Hepatocyte (in vitro differentiated cells): ENCODE measurements around the gene COX19.
"Not testable (repeated sequence)": the region's sequence is repeated elsewhere in the genome, so short reads cannot be mapped to it uniquely, and the experiment has no call there.

Experiments
- EZH2 ChIP-seq: fragments of 200-600 bp; sonication (generic); IDR thresholded peaks from 2 replicates; pipeline ENCODE4 v1.6.1; 2016; ENCODE audit warnings: antibody characterized with exemption, mild to moderate bottlenecking, borderline replicate concordance
- TF ChIP-seq, protein P1 (sequence below): fragments of 200-600 bp; sonication (generic); IDR thresholded peaks from 2 replicates; pipeline ENCODE4 v1.5.1; 2016; ENCODE audit warnings: antibody characterized with exemption, mild to moderate bottlenecking; ENCODE audit not compliant: poor library complexity

DNA sequence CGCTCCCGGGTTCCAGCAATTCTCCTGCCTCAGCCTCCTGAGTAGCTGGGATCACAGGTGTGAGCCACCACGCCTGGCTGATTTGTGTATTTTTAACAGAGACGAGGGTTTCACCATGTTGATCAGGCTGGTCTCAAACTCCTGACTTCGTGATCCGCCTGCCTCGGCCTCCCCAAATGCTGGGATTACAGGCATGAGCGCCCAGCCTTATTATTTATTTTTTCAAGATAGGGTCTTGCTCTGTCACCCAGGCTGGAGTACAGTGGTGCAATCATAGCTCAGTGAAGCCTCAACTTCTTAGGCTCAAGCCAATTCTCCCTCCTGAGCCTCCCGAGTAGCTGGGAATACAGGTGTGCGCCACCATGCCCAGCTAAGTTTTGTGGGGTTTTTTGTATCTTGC, 15.6 kb downstream of the COX19 start:
- TF ChIP-seq, protein P1, sequence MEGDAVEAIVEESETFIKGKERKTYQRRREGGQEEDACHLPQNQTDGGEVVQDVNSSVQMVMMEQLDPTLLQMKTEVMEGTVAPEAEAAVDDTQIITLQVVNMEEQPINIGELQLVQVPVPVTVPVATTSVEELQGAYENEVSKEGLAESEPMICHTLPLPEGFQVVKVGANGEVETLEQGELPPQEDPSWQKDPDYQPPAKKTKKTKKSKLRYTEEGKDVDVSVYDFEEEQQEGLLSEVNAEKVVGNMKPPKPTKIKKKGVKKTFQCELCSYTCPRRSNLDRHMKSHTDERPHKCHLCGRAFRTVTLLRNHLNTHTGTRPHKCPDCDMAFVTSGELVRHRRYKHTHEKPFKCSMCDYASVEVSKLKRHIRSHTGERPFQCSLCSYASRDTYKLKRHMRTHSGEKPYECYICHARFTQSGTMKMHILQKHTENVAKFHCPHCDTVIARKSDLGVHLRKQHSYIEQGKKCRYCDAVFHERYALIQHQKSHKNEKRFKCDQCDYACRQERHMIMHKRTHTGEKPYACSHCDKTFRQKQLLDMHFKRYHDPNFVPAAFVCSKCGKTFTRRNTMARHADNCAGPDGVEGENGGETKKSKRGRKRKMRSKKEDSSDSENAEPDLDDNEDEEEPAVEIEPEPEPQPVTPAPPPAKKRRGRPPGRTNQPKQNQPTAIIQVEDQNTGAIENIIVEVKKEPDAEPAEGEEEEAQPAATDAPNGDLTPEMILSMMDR: not testable (repeated sequence)
- TF ChIP-seq EZH2: not testable (repeated sequence)
